Left renal cortex interstitium (tissue), 4 donors: ENCODE results near the gene UGT1A4. TPM values are rescaled to one million over a fixed set of nuclear protein-coding genes. Genes with fewer than 3 reads are reported as not detected.

Source experiments
- polyA plus RNA-seq, 4 donors: library from polyadenylated mRNA; unstranded; fragments of 120-200 nt; gene quantifications; one replicate each; pipeline ENCODE4 v1.2.1, GENCODE V29; 2013; ENCODE audit not compliant: insufficient read length in 4 of 4

UGT1A4 gene
- polyA plus RNA-seq, 4 donors: not detected

Other genes with a start within 250 kb of the UGT1A4 start
- gene USP40, start 152.0 kb upstream of the UGT1A4 start, polyA plus RNA-seq: 10 to 100 TPM; 40.8 to 58.8 (median 46.3) TPM
- gene UGT1A8, start 101.1 kb upstream of the UGT1A4 start, polyA plus RNA-seq: under 1 TPM in 1 of 4 donors, not detected in 3; 0.06 TPM
- not detected for gene UGT1A10, start 82.3 kb upstream of the UGT1A4 start, polyA plus RNA-seq
- gene UGT1A9, start 46.8 kb upstream of the UGT1A4 start, polyA plus RNA-seq: 1 to 10 TPM; 4.2 to 7.3 (median 5.5) TPM
- not detected for gene UGT1A7, start 36.8 kb upstream of the UGT1A4 start, polyA plus RNA-seq
- gene UGT1A6, start 25.8 kb upstream of the UGT1A4 start, polyA plus RNA-seq: 1 to 10 TPM; 1.6 to 5.5 (median 3.8) TPM
- gene UGT1A5, start 5.8 kb upstream of the UGT1A4 start, polyA plus RNA-seq: not detected
- gene UGT1A3, start 10.3 kb downstream of the UGT1A4 start, polyA plus RNA-seq: not detected
- under 1 TPM; 0.11 to 0.46 (median 0.31) TPM for gene UGT1A1, start 41.5 kb downstream of the UGT1A4 start, polyA plus RNA-seq
- under 1 TPM in 3 of 4 donors, not detected in 1; 0.09 to 0.18 (median 0.16) TPM for gene MROH2A, start 59.6 kb downstream of the UGT1A4 start, polyA plus RNA-seq
- 10 to 100 TPM; 17.3 to 26.6 (median 22.4) TPM for gene HJURP, start 135.8 kb downstream of the UGT1A4 start, polyA plus RNA-seq
- under 1 TPM in 2 of 4 donors, not detected in 2; 0.30 to 0.36 TPM for gene TRPM8, start 198.6 kb downstream of the UGT1A4 start, polyA plus RNA-seq